Nephron progenitor cell (in vitro differentiated cells): ENCODE results near the gene DSCAM.

Experiments used
- DNase-seq: peaks from one replicate; pipeline ENCODE4 v3.0.0; 2021
- H3K27ac Mint-ChIP-seq: 2 replicates; pipeline ENCODE4 v1.8.0; 2021; ENCODE audit warnings: mild to moderate bottlenecking, moderate library complexity, mixed read lengths
- H3K27me3 Mint-ChIP-seq: 2 replicates; pipeline ENCODE4 v1.8.0; 2021; ENCODE audit warnings: mild to moderate bottlenecking, low read depth, mixed read lengths; ENCODE audit not compliant: poor library complexity
- H3K36me3 Mint-ChIP-seq: 2 replicates; pipeline ENCODE4 v1.8.0; 2021; ENCODE audit warnings: low read depth, mixed read lengths
- H3K4me1 Mint-ChIP-seq: 2 replicates; pipeline ENCODE4 v1.8.0; 2021; ENCODE audit warnings: mixed read lengths
- H3K4me3 Mint-ChIP-seq: 2 replicates; pipeline ENCODE4 v1.8.0; 2021; ENCODE audit warnings: mild to moderate bottlenecking, moderate library complexity, mixed read lengths
- H3K9me3 Mint-ChIP-seq: 2 replicates; pipeline ENCODE4 v1.8.0; 2021; ENCODE audit warnings: mild to moderate bottlenecking, moderate library complexity, mixed read lengths
- TF ChIP-seq, protein P1 (sequence below): fragments of 200-600 bp; sonication (generic); IDR thresholded peaks from 2 replicates; pipeline ENCODE4 v1.5.0; 2021; ENCODE audit warnings: antibody characterized with exemption

DSCAM gene

DNA sequence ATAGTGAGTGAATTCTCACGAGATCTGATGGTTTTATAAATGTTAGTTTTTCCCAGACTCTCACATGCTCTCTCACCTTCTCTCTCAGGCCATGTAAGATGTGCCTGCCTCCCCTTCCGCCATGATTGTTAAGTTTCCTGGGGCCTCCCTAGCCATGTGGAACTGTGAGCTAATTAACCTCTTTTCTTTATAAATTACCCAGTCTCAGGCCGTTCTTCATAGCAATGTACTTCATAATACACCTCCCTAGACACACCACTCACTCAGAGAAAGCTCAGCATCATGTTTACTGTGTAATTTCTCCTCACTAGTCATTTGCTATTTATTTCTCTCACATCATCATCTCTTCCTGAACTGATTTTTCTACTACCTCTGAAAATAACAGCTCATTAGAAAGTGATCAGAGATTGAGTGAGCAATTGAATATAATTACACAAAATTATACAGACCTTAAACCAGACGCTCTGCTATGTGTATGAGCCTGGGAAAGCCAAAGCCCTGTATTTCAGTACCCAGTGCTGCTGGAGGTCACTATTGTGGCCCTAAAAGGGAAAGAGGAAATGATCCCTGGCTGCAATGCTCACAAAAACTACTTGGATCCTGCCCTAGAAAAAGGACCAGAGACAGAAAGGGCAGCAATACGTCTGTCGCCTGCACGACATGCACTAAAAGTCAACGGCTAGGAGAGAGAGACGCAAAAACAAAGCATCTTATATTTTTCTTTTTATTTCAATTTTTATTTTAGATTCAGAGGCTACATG lies 284.5 kb downstream of the DSCAM start:
- Mint-ChIP-seq H3K4me1 (peaks cover 7% of the 10 kb centered on the region), H3K27ac (peak overlapping the region; percentile 24), H3K27me3 (peaks cover 7% of the 10 kb centered on the region), H3K4me3 (no peak overlapping the region), H3K36me3 (no peaks in the 10 kb centered on the region), H3K9me3 (peaks cover 17% of the 10 kb centered on the region)
- no peak for DNase-seq
- TF ChIP-seq, protein P1, sequence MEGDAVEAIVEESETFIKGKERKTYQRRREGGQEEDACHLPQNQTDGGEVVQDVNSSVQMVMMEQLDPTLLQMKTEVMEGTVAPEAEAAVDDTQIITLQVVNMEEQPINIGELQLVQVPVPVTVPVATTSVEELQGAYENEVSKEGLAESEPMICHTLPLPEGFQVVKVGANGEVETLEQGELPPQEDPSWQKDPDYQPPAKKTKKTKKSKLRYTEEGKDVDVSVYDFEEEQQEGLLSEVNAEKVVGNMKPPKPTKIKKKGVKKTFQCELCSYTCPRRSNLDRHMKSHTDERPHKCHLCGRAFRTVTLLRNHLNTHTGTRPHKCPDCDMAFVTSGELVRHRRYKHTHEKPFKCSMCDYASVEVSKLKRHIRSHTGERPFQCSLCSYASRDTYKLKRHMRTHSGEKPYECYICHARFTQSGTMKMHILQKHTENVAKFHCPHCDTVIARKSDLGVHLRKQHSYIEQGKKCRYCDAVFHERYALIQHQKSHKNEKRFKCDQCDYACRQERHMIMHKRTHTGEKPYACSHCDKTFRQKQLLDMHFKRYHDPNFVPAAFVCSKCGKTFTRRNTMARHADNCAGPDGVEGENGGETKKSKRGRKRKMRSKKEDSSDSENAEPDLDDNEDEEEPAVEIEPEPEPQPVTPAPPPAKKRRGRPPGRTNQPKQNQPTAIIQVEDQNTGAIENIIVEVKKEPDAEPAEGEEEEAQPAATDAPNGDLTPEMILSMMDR, result no peak

DNA sequence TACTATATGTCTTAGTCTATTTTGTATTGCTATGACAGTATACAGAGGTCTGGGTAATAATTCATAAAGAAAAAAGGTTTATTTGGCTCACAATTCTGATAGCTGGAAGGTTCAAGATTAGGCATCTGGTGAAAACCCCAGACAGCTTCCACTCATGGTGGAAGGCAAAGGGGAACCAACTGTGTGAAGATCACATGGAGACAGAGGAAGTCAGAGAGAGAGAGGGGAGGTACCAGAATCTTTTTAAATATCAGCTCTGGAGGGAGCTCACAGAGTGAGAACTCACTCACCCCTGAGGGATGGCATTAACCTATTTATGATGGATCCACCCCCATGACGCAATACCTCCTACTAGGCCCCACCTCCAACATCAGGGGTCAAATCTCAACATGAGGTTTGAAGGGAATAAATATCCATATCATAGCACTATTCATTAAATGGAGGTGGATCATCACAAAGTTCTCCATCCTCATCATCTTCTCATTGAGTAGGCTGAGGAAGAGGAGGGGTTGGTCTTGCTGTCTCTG lies 290.5 kb downstream of the DSCAM start:
- Mint-ChIP-seq H3K4me3 (no peak overlapping the region), H3K27me3 (peaks cover 7% of the 10 kb centered on the region), H3K27ac (no peak overlapping the region), H3K36me3 (no peaks in the 10 kb centered on the region), H3K4me1 (no peaks in the 10 kb centered on the region), H3K9me3 (peaks cover 6% of the 10 kb centered on the region)
- TF ChIP-seq, protein P1, result no peak
- DNase-seq, result no peak

DNA sequence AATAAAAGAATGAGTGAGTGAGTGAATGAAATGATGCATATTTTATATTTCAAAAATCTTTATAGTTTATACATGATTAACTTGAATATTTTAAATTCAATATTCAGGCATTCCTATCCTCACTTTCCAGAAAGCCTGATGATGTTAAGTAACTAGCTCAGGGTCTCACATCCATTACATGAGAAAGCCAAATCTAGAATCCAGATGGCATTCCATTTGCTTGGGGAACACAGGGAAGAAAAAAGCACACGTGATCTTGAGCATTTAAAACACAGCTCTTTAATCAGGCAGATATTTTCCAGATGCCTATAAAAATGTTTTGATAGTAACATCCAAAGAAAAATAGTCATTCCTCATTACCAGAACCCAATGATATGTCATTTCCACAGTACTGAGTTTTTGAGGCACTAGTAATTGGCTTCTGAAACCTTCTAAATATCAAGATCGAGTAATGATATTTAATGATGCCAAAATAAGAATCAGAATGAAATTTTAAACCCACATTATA lies 291.9 kb downstream of the DSCAM start:
- no peak overlapping the region for H3K4me3 Mint-ChIP-seq
- H3K9me3 Mint-ChIP-seq, result peaks cover 10% of the 10 kb centered on the region
- no peak for DNase-seq
- no peaks in the 10 kb centered on the region for H3K36me3 Mint-ChIP-seq
- peaks cover 7% of the 10 kb centered on the region for H3K27me3 Mint-ChIP-seq
- H3K27ac Mint-ChIP-seq, result no peak overlapping the region
- TF ChIP-seq, protein P1, result no peak
- H3K4me1 Mint-ChIP-seq, result no peaks in the 10 kb centered on the region

DNA sequence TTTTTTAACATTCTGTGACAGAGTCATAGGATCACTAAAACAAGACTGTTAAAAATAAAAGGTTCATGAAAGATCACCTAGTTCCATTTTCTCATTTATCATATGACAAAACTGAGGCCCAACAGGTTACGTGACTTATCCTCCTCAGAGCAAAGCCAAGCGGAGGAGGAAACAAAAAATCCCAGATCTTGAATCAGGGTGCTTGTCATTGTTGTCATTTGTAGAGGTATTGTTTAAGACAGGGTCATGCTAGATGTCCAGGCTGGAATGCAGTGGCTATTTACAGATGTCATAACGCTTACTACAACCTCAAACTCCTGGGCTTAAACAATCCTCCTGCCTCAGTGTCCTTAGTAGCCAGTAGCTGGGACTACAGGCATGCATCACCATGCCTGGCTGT lies 293.2 kb downstream of the DSCAM start:
- H3K36me3 Mint-ChIP-seq, result no peaks in the 10 kb centered on the region
- DNase-seq, result no peak
- H3K4me3 Mint-ChIP-seq, result no peak overlapping the region
- no peaks in the 10 kb centered on the region for H3K4me1 Mint-ChIP-seq
- peaks cover 10% of the 10 kb centered on the region for H3K9me3 Mint-ChIP-seq
- H3K27ac Mint-ChIP-seq, result no peak overlapping the region
- TF ChIP-seq, protein P1, result no peak
- peaks cover 4% of the 10 kb centered on the region for H3K27me3 Mint-ChIP-seq

DNA sequence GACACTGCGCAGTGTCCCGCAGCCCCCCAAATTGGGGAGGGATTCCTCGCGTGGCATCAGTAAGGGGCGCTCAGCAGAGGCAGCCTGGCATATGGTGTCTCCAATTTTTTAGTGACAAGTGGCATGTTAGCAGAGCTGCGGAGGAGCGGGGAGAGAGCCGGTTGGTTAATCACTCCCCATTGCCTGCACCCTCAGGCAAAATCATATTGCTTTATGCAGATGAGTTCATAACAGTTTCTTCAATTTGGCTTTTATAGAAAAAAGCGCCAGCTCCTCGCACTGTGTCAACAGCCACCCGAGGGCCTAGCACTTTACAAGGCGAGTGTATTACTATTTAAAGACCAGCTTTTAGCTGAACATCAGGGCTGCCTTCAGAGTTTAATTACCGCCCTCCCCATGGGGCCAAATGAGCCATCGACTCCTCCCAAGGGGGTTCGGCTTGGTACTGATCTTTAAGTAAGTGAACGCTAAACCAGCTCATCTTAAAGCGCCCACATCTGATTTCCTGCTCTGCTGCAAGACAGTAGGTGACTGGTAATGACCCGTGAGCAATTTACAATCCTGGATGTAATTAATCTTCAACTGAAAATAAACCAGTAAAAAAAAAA lies 298.9 kb downstream of the DSCAM start:
- no peaks in the 10 kb centered on the region for H3K27me3 Mint-ChIP-seq
- no peaks in the 10 kb centered on the region for H3K36me3 Mint-ChIP-seq
- H3K4me1 Mint-ChIP-seq, result peaks cover 12% of the 10 kb centered on the region
- H3K4me3 Mint-ChIP-seq, result no peak overlapping the region
- DNase-seq, result no peak
- TF ChIP-seq, protein P1, result no peak
- H3K9me3 Mint-ChIP-seq, result peaks cover 23% of the 10 kb centered on the region
- H3K27ac Mint-ChIP-seq, result peak overlapping the region; percentile 71
